Vagina (tissue), 1 donor: Measurements from ENCODE around the gene LONRF2. TPM values are rescaled to one million over a fixed set of nuclear protein-coding genes. Genes with fewer than 3 reads are reported as not detected.

Source experiments
- small RNA-seq: library from RNA; depleted of rRNA; stranded (forward); fragments of <200 nt; gene quantifications from one replicate; pipeline ENCODE3, GENCODE V24; 2016
- total RNA-seq: library from RNA; depleted of rRNA; stranded (reverse); fragments of >200 nt; gene quantifications from one replicate; pipeline ENCODE4 v1.2.3, GENCODE V29; 2016

LONRF2 gene
- total RNA-seq, 1 donor from 2014 or later: 9.6 TPM

Small RNAs within 50 kb of the gene (small RNA-seq; reads per million reads assigned to genes)
- not detected for gene AC012493.2

Other genes with a start within 250 kb of the LONRF2 start
- 7.6 TPM for gene AFF3, start 179.9 kb downstream of the LONRF2 start, total RNA-seq
- gene CHST10, start 95.2 kb upstream of the LONRF2 start, total RNA-seq: 5.6 TPM
- not detected for gene NMS, start 148.0 kb upstream of the LONRF2 start, total RNA-seq
- gene PDCL3, start 240.5 kb upstream of the LONRF2 start, total RNA-seq: 20.1 TPM